ENCODE measurements around the gene KLHDC9. TPM values are rescaled to one million over a fixed set of nuclear protein-coding genes. Genes with fewer than 3 reads are reported as not detected.

KLHDC9 gene
- total and polyA plus RNA-seq, 12 donors: 5.2 to 28.1 (median 19.6) TPM

DNA sequence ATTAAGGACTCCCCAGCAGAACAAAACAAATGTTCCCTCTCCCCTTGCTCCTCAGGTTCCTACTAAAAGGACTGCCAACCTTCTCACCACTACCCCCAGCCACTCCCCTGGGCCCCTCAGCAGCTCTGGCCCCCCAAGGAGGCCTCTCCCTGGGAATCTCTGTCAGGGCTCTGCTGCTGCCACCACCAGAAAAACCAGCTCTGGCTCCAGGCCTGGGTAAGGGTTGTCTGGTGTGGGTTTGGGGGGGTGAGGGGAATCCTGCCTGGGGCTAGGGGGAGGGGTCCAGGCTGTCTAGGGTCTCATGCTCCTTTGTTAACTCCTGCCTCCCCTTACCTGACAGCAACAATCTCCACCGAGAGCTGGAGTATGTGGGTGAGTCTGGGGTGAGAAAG lies 13.6 kb upstream of the KLHDC9 start:
- intact Hi-C loops (cut with DNase I): no loop called here
- WGBS, 4 donors: 86 to 100% (median 96%) methylated on average over 1 of the region's 1 CpG
- DNase-seq: no peak
- Histone ChIP-seq H3K9me3 (replicated peaks in 1 of 3) (no peaks in the 10 kb centered on the region), H3K4me3 (no peak overlapping the region), H3K27me3 (no peaks in the 10 kb centered on the region), H3K4me1 (replicated peaks in 1 of 2) (peaks cover 0 to 7% of the 10 kb centered on the region in 2 donors), H3K36me3 (replicated peaks in 1 of 2) (no peaks in the 10 kb centered on the region), H3K27ac (no peak overlapping the region)
- TF ChIP-seq, protein P1, sequence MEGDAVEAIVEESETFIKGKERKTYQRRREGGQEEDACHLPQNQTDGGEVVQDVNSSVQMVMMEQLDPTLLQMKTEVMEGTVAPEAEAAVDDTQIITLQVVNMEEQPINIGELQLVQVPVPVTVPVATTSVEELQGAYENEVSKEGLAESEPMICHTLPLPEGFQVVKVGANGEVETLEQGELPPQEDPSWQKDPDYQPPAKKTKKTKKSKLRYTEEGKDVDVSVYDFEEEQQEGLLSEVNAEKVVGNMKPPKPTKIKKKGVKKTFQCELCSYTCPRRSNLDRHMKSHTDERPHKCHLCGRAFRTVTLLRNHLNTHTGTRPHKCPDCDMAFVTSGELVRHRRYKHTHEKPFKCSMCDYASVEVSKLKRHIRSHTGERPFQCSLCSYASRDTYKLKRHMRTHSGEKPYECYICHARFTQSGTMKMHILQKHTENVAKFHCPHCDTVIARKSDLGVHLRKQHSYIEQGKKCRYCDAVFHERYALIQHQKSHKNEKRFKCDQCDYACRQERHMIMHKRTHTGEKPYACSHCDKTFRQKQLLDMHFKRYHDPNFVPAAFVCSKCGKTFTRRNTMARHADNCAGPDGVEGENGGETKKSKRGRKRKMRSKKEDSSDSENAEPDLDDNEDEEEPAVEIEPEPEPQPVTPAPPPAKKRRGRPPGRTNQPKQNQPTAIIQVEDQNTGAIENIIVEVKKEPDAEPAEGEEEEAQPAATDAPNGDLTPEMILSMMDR (IDR thresholded peaks at IDR 0.05): no peak
- no peak for TF ChIP-seq POLR2A (IDR thresholded peaks at IDR 0.05)

DNA sequence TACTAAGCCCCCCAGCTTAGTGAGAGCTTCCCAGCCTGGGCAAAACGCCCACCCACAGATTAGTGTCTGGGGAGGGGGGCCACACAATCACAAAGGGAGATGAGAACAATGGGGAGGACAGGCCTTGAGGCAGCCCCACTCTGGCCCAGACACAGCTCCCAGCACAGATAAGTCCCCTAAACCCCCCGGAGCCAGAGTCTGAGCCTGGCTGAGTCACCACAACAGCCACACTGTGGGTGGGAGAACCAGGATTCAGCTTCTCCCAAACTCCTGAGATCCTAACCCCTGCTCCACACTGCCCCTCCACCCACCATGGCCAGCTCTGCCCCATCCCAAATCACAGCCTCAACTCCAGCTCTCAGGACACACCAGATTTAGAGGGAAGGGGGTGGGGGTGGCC lies 13.0 kb upstream of the KLHDC9 start:
- intact Hi-C loops (cut with DNase I): no loop called here
- no peaks in the 10 kb centered on the region for H3K36me3 ChIP-seq (replicated peaks in 1 of 2)
- H3K4me3 ChIP-seq: no peak overlapping the region
- H3K27me3 ChIP-seq: no peaks in the 10 kb centered on the region
- no peak overlapping the region for H3K27ac ChIP-seq
- no peaks in the 10 kb centered on the region for H3K9me3 ChIP-seq (replicated peaks in 1 of 3)
- 52 to 64% (median 62%) methylated on average over 2 of the region's 2 CpGs for WGBS, 4 donors
- DNase-seq: no peak
- peaks cover 0 to 7% of the 10 kb centered on the region in 2 donors for H3K4me1 ChIP-seq (replicated peaks in 1 of 2)
- TF ChIP-seq POLR2A (IDR thresholded peaks at IDR 0.05): no peak
- TF ChIP-seq, protein P1 (IDR thresholded peaks at IDR 0.05): no peak

- TF ChIP-seq POLR2A (IDR thresholded peaks at IDR 0.05): no peak
- TF ChIP-seq, protein P1 (IDR thresholded peaks at IDR 0.05): no peak
- Histone ChIP-seq H3K27me3 (no peaks in the 10 kb centered on the region), H3K4me1 (replicated peaks in 1 of 2) (peaks cover 0 to 7% of the 10 kb centered on the region in 2 donors), H3K4me3 (no peak overlapping the region), H3K36me3 (replicated peaks in 1 of 2) (no peaks in the 10 kb centered on the region), H3K27ac (no peak overlapping the region), H3K9me3 (replicated peaks in 1 of 3) (no peaks in the 10 kb centered on the region)
- DNase-seq: no peak
- 72 to 75% (median 74%) methylated on average over 4 of the region's 4 CpGs for WGBS, 4 donors
- intact Hi-C loops (cut with DNase I): no loop called here
Measured at GRCh38 chr1:161086457-161086856, 11.7 kb upstream of the KLHDC9 start.

DNA sequence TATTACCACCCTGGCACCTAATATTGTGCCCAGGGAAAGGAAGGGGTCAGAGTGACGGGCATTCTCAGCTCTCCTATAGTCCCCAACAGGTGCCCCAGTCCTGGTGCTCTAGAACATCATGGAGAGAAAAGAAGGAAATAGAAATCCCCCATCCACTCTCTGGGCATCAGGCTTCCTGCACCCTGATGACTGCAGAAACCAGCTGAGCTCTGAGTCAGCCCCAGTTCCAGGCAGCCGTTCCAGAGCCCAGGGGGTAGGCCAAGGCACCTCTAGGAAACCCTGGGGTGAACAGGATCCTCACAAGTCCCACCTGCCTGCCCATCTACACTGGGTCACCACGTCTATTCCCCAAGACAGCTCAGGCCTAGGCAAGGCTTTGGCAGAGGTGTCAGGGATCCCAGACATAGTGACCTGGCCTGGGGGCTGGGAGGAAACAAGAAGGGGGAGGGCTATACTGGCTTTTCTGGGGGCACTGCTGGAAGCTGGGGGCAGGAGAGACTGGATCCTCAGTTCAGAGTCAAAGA lies 9.5 kb upstream of the KLHDC9 start:
- H3K4me3 ChIP-seq: no peak overlapping the region

More for the DNA sequence above, 9.5 kb upstream of the KLHDC9 start:
- H3K36me3 ChIP-seq (replicated peaks in 1 of 2): no peaks in the 10 kb centered on the region
- 70 to 88% (median 80%) methylated on average over 1 to 3 of the region's 3 CpGs for WGBS, 4 donors
- H3K27ac ChIP-seq: no peak overlapping the region
- no peaks in the 10 kb centered on the region for H3K9me3 ChIP-seq (replicated peaks in 1 of 3)
- intact Hi-C loops (cut with DNase I): no loop called here
- TF ChIP-seq, protein P1 (IDR thresholded peaks at IDR 0.05): no peak
- TF ChIP-seq POLR2A (IDR thresholded peaks at IDR 0.05): no peak
- H3K27me3 ChIP-seq: no peaks in the 10 kb centered on the region
- no peak for DNase-seq
- peaks cover 0 to 2% of the 10 kb centered on the region in 2 donors for H3K4me1 ChIP-seq (replicated peaks in 1 of 2)
